Memory B cell (primary cell): Measurements from ENCODE around the gene GADD45GIP1.

Experiments
- ATAC-seq: fragments of 150-1000 bp; cut with Tn5 transposase; 2 replicates; pipeline ENCODE4 v1.10.0; 2021; ENCODE audit warnings: low read depth, mild to moderate bottlenecking, moderate library complexity
- DNase-seq, 2 donors: peaks; one replicate each; pipeline ENCODE4 v3.0.0; 2022; ENCODE audit warnings: low spot score in 2 of 2
- H3K27ac Mint-ChIP-seq: one replicate; pipeline ENCODE4 v1.8.0; 2022; ENCODE audit warnings: mild to moderate bottlenecking, moderate library complexity, mixed read lengths
- H3K27me3 Mint-ChIP-seq: one replicate; pipeline ENCODE4 v1.8.0; 2022; ENCODE audit warnings: mixed read lengths
- H3K36me3 Mint-ChIP-seq: one replicate; pipeline ENCODE4 v1.8.0; 2022; ENCODE audit warnings: mild to moderate bottlenecking, mixed read lengths
- H3K4me1 Mint-ChIP-seq: one replicate; pipeline ENCODE4 v1.8.0; 2022; ENCODE audit warnings: mixed read lengths
- H3K4me3 Mint-ChIP-seq: one replicate; pipeline ENCODE4 v1.8.0; 2022; ENCODE audit warnings: mild to moderate bottlenecking, moderate library complexity, mixed read lengths
- H3K9me3 Mint-ChIP-seq: one replicate; pipeline ENCODE4 v1.8.0; 2022; ENCODE audit warnings: mixed read lengths

Gene GADD45GIP1

GRCh38 chr19:12907166-12907565 lies 49.9 kb downstream of the GADD45GIP1 start:
- ATAC-seq (no peak), DNase-seq (no peak)

More at GRCh38 chr19:12907166-12907565, 49.9 kb downstream of the GADD45GIP1 start:
- Mint-ChIP-seq H3K9me3 (no peaks in the 10 kb centered on the region), H3K4me3 (no peak overlapping the region), H3K4me1 (no peaks in the 10 kb centered on the region), H3K27me3 (no peaks in the 10 kb centered on the region), H3K36me3 (no peaks in the 10 kb centered on the region), H3K27ac (no peak overlapping the region)
